ENCODE results near the gene ZNF597. TPM values are rescaled to one million over a fixed set of nuclear protein-coding genes. Genes with fewer than 3 reads are reported as not detected.
A peak's percentile ranks its signal among the peaks of the same experiment; 100 is the strongest.

The ZNF597 gene
- total and polyA plus RNA-seq, 10 of the 15 experiments (the other 5 are each of a cell fraction or from before 2014, with no cell fraction given): 0.80 to 2.8 (median 2.0) TPM

- H3K9me3 ChIP-seq (replicated peaks; ENCODE audit: control insufficient read depth, insufficient read depth, low read length): peaks cover 16% of the 10 kb centered on the region; the same call in 2 of the 3 replicates
- FAIRE-seq: no peak
- H3K27me3 ChIP-seq (replicated peaks in 1 of 2; ENCODE audit: control insufficient read depth in 2 of 2, insufficient read depth in 2 of 2, low read length in 1 of 2): no peaks in the 10 kb centered on the region
- H3K36me3 ChIP-seq (ENCODE audit: control insufficient read depth in 2 of 2, insufficient read depth in 2 of 2, low read length in 1 of 2): peaks cover 0 to 13% of the 10 kb centered on the region in 2 experiments; a peak in 1 of 4 replicates
- H2AFZ ChIP-seq (ENCODE audit: control insufficient read depth, low read depth, low read length): peak overlapping the region; percentile 93
- peaks cover 4% of the 10 kb centered on the region; the same call in 1 of the 2 replicates for H3K4me1 ChIP-seq (ENCODE audit: control insufficient read depth, insufficient read depth, low read length)
- peak overlapping the region; percentile 74 for H3K9ac ChIP-seq (ENCODE audit: control insufficient read depth, insufficient read depth, low read length)
- ChIA-PET RAD21 (ENCODE audit: unreplicated experiment) (interaction anchor here (0.6 to 1.9 kb wide), 5 partner anchors 42 to 267 kb away, joined by 3 to 6 read pairs (median 4); partner anchors contain the start of genes NAA60, ZNF213 and ZNF597), POLR2A (interaction anchor here (0.5 to 2.0 kb wide), 7 partner anchors 8 to 707 kb away, joined by 3 to 6 read pairs (median 4); partner anchors contain the start of gene ZNF75A), SMC1A (ENCODE audit: uncharacterized antibody, unreplicated experiment) (interaction anchor here (0.7 to 2.6 kb wide), 3 partner anchors 19 to 55 kb away, joined by 3 to 11 read pairs (median 5); partner anchors contain the start of genes NAA60 and ZNF597), CTCF (interaction anchor here (0.6 to 2.0 kb wide), 10 partner anchors 9 to 190 kb away, joined by 3 to 5 read pairs (median 4); partner anchors contain the start of gene NAA60)
- in situ Hi-C loops (cut with MboI) (no loop called here), intact Hi-C loops (cut with micrococcal nuclease; ENCODE audit: unreplicated experiment) (loop anchor here (1.0 to 10.0 kb wide), 3 partner anchors 57 to 117 kb away; partner anchors contain the start of genes CLUAP1 and ZNF263)
- peak overlapping the region; percentile 65 for H3K4me3 ChIP-seq
- H3K27ac ChIP-seq (ENCODE audit: control insufficient read depth, insufficient read depth): peak overlapping the region; percentile 51
- H3K4me2 ChIP-seq (ENCODE audit: control insufficient read depth, insufficient read depth): peak overlapping the region; percentile 79
- no peaks in the 10 kb centered on the region for H4K20me1 ChIP-seq (ENCODE audit: control insufficient read depth, insufficient read depth)
- TSS peak; percentile 69 for BruUV-seq (replicated peaks)
- no peak for DNase-seq (ENCODE audit: low read depth, low spot score)
- no peak for TF ChIP-seq NR2F1 (conservative IDR thresholded peaks at IDR 0.05)
- no peak for TF ChIP-seq BCL11A (IDR thresholded peaks at IDR 0.05; ENCODE audit: low read depth, low read length)
- peak; percentile 2; the same call in 1 of the 2 replicates for TF ChIP-seq CBX5 (IDR thresholded peaks at IDR 0.05; ENCODE audit: low read depth)
- peak; percentile 36; the same call in 1 of the 2 replicates for TF ChIP-seq YY1 (IDR thresholded peaks at IDR 0.05; ENCODE audit: low read depth, low read length)
- TF ChIP-seq NBN (IDR thresholded peaks at IDR 0.05): no peak
- peaks cover 13% of the 10 kb centered on the region for H3K79me2 ChIP-seq (ENCODE audit: control insufficient read depth, insufficient read depth, low read length)
- ATAC-seq: no peak
- WGBS (ENCODE audit: insufficient coverage, insufficient replicate concordance, low lambda C conversion rate, missing lambda C conversion rate): 47% methylated on average over 17 of the region's 17 CpGs
Observed at GRCh38 chr16:3401719-3402397, 41.4 kb downstream of the ZNF597 start.
